ENCODE results near the gene CARD19.

- TF ChIP-seq EZH2 (optimal IDR thresholded peaks at IDR 0.05; ENCODE audit: low read depth, low read length) (no peak), CTCF (IDR thresholded peaks at IDR 0.05; ENCODE audit: low read length) (no peak), EZH2phosphoT487 (IDR thresholded peaks at IDR 0.05; ENCODE audit: low read length) (no peak)
Measured at GRCh38 chr9:93129286-93129685, 33.3 kb downstream of the CARD19 start.

Measured in MM.1S (cell line).